ENCODE results near the gene DNMT3L. TPM values are rescaled to one million over a fixed set of nuclear protein-coding genes. Genes with fewer than 3 reads are reported as not detected.

Gene DNMT3L
- total and polyA plus RNA-seq, 2 experiments from 2014 or later, result 0.27 TPM; not detected in 1

GRCh38 chr21:44271558-44272283 is 10.0 kb upstream of the DNMT3L start:
- Histone ChIP-seq H3K9me2 (ENCODE audit: insufficient read depth) (no peaks in the 10 kb centered on the region), H3K4me2 (no peak overlapping the region), H3K4me3 (no peak overlapping the region), H3K4me1 (ENCODE audit: insufficient read depth) (no peaks in the 10 kb centered on the region), H3K27ac (ENCODE audit: low read depth) (no peak overlapping the region), H3K79me2 (replicated peaks; ENCODE audit: insufficient read depth) (no peaks in the 10 kb centered on the region), H3K36me3 (ENCODE audit: insufficient read depth) (no peaks in the 10 kb centered on the region), H3K27me3 (ENCODE audit: insufficient read depth) (no peaks in the 10 kb centered on the region), H4K20me1 (replicated peaks; ENCODE audit: insufficient read depth) (no peaks in the 10 kb centered on the region), H2AFZ (peak overlapping the region; percentile 47; the same call in 1 of the 2 replicates), H3F3A (replicated peaks; ENCODE audit: low read depth) (no peaks in the 10 kb centered on the region)
- Mint-ChIP-seq H3K4me3 (no peak overlapping the region), H3K27ac (no peak overlapping the region), H3K27me3 (ENCODE audit: insufficient read depth, low read depth, poor library complexity) (peaks cover 3% of the 10 kb centered on the region), H3K9me3 (no peaks in the 10 kb centered on the region), H3K36me3 (ENCODE audit: low read depth) (no peaks in the 10 kb centered on the region), H3K4me1 (no peaks in the 10 kb centered on the region)
- no peak for DNase-seq (ENCODE audit: low spot score)
- TF ChIP-seq, protein P1, sequence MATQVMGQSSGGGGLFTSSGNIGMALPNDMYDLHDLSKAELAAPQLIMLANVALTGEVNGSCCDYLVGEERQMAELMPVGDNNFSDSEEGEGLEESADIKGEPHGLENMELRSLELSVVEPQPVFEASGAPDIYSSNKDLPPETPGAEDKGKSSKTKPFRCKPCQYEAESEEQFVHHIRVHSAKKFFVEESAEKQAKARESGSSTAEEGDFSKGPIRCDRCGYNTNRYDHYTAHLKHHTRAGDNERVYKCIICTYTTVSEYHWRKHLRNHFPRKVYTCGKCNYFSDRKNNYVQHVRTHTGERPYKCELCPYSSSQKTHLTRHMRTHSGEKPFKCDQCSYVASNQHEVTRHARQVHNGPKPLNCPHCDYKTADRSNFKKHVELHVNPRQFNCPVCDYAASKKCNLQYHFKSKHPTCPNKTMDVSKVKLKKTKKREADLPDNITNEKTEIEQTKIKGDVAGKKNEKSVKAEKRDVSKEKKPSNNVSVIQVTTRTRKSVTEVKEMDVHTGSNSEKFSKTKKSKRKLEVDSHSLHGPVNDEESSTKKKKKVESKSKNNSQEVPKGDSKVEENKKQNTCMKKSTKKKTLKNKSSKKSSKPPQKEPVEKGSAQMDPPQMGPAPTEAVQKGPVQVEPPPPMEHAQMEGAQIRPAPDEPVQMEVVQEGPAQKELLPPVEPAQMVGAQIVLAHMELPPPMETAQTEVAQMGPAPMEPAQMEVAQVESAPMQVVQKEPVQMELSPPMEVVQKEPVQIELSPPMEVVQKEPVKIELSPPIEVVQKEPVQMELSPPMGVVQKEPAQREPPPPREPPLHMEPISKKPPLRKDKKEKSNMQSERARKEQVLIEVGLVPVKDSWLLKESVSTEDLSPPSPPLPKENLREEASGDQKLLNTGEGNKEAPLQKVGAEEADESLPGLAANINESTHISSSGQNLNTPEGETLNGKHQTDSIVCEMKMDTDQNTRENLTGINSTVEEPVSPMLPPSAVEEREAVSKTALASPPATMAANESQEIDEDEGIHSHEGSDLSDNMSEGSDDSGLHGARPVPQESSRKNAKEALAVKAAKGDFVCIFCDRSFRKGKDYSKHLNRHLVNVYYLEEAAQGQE (IDR thresholded peaks at IDR 0.05; ENCODE audit: unreplicated experiment), result no peak
- no peak for TF ChIP-seq EZH2phosphoT487 (IDR thresholded peaks at IDR 0.05; ENCODE audit: unreplicated experiment)
- TF ChIP-seq JUNB (IDR thresholded peaks at IDR 0.05; ENCODE audit: unreplicated experiment), result no peak
- no peak for TF ChIP-seq CTCF (conservative IDR thresholded peaks at IDR 0.05; ENCODE audit: low read depth in 2 of 2)
- TF ChIP-seq EZH2 (IDR thresholded peaks at IDR 0.05; ENCODE audit: low read depth, unreplicated experiment), result no peak
- TF ChIP-seq, protein P2, sequence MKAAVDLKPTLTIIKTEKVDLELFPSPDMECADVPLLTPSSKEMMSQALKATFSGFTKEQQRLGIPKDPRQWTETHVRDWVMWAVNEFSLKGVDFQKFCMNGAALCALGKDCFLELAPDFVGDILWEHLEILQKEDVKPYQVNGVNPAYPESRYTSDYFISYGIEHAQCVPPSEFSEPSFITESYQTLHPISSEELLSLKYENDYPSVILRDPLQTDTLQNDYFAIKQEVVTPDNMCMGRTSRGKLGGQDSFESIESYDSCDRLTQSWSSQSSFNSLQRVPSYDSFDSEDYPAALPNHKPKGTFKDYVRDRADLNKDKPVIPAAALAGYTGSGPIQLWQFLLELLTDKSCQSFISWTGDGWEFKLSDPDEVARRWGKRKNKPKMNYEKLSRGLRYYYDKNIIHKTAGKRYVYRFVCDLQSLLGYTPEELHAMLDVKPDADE (IDR thresholded peaks at IDR 0.05), result no peak
- TF ChIP-seq STAT1 (IDR thresholded peaks at IDR 0.05; ENCODE audit: unreplicated experiment), result no peak
- ATAC-seq, result no peak

GRCh38 chr21:44269090-44269489 is 7.4 kb upstream of the DNMT3L start:
- H3K36me3 Mint-ChIP-seq (ENCODE audit: low read depth), result no peaks in the 10 kb centered on the region
- H3K9me3 Mint-ChIP-seq, result no peaks in the 10 kb centered on the region
- Histone ChIP-seq H3K27ac (ENCODE audit: low read depth) (no peak overlapping the region), H2AFZ (no peak overlapping the region), H3K79me2 (replicated peaks; ENCODE audit: insufficient read depth) (no peaks in the 10 kb centered on the region), H3K4me1 (ENCODE audit: insufficient read depth) (no peaks in the 10 kb centered on the region), H3K4me3 (no peak overlapping the region), H4K20me1 (replicated peaks; ENCODE audit: insufficient read depth) (no peaks in the 10 kb centered on the region), H3K4me2 (no peak overlapping the region), H3K27me3 (ENCODE audit: insufficient read depth) (no peaks in the 10 kb centered on the region), H3K9me2 (ENCODE audit: insufficient read depth) (no peaks in the 10 kb centered on the region), H3K36me3 (ENCODE audit: insufficient read depth) (no peaks in the 10 kb centered on the region), H3F3A (replicated peaks; ENCODE audit: low read depth) (no peaks in the 10 kb centered on the region)
- peaks cover 3% of the 10 kb centered on the region for H3K27me3 Mint-ChIP-seq (ENCODE audit: insufficient read depth, low read depth, poor library complexity)
- no peak for ATAC-seq
- no peaks in the 10 kb centered on the region for H3K4me1 Mint-ChIP-seq
- no peak overlapping the region for H3K27ac Mint-ChIP-seq
- DNase-seq (ENCODE audit: low spot score), result no peak
- H3K4me3 Mint-ChIP-seq, result no peak overlapping the region
- no peak for TF ChIP-seq NANOG (IDR thresholded peaks at IDR 0.05; ENCODE audit: borderline replicate concordance)
- TF ChIP-seq EZH2phosphoT487 (IDR thresholded peaks at IDR 0.05; ENCODE audit: unreplicated experiment), result no peak

All from GM23338 (cell line).